ENCODE results near the gene EIF1AX. TPM values are rescaled to one million over a fixed set of nuclear protein-coding genes. Genes with fewer than 3 reads are reported as not detected.
A peak's percentile ranks its signal among the peaks of the same experiment; 100 is the strongest.

EIF1AX gene
- total and polyA plus RNA-seq, 9 of the 15 experiments (the other 6 are each of a cell fraction or from before 2014, with no cell fraction given) = 54.2 to 178 (median 73.5) TPM

GRCh38 chrX:20143561-20143960, 1.9 kb upstream of the EIF1AX start (continued):
- TF ChIP-seq ZNF592 (IDR thresholded peaks at IDR 0.05) (no peak), CHCHD3 (CRISPR knock-in tag; IDR thresholded peaks at IDR 0.05) (no peak), E2F5 (CRISPR knock-in tag; IDR thresholded peaks at IDR 0.05) (no peak), SMARCA5 (IDR thresholded peaks at IDR 0.05) (no peak)

- WGBS (ENCODE audit: insufficient coverage, low coverage, missing lambda C conversion rate) = 24% methylated on average over 5 of the region's 6 CpGs
- no TSS peak for BruUV-seq (replicated peaks)
- Histone ChIP-seq H3K9ac (ENCODE audit: insufficient read depth in 1 of 2, low read depth in 2 of 2, low read length in 2 of 2) (peak overlapping the region in 1 of 2 experiments; percentile 62; a peak in 2 of 4 replicates), H3K27me3 (ENCODE audit: control insufficient read depth in 2 of 2, insufficient read depth in 2 of 2, low read length in 2 of 2) (no peaks in the 10 kb centered on the region), H3K4me2 (ENCODE audit: insufficient read depth, low read length) (peak overlapping the region; percentile 83), H3K36me3 (ENCODE audit: control insufficient read depth, insufficient read depth, low read length) (peaks cover 24% of the 10 kb centered on the region), H2AFZ (ENCODE audit: low read depth, low read length) (peak overlapping the region; percentile 78), H3K79me2 (ENCODE audit: control insufficient read depth, insufficient read depth, low read length) (peaks cover 44% of the 10 kb centered on the region), H3K27ac (ENCODE audit: extremely low read depth, low read depth, low read length) (peak overlapping the region; percentile 89), H3K4me1 (replicated peaks in 1 of 2; ENCODE audit: control insufficient read depth in 2 of 2, insufficient read depth in 2 of 2, low read length in 2 of 2) (peaks cover 4 to 19% of the 10 kb centered on the region in 2 experiments; a peak in 4 of 5 replicates), H3K9me3 (replicated peaks; ENCODE audit: control insufficient read depth, insufficient read depth, low read depth, low read length) (no peaks in the 10 kb centered on the region), H3K4me3 (peak overlapping the region; percentile 97; the same call in 1 of the 2 replicates), H4K20me1 (replicated peaks; ENCODE audit: control insufficient read depth, insufficient read depth, low read length) (peaks cover 11% of the 10 kb centered on the region; the same call in 1 of the 2 replicates), H3K9me1 (ENCODE audit: control insufficient read depth, insufficient read depth, low read length) (no peaks in the 10 kb centered on the region)
- in situ Hi-C loops (cut with MboI) = no loop called here
- DNase-seq (ENCODE audit: extremely low read depth in 1 of 4, low spot score in 3 of 4) = peak in 1 of 4 experiments; percentile 17
- FAIRE-seq = no peak
- intact Hi-C loops (cut with micrococcal nuclease) = loop anchor here (10.0 kb wide), 1 partner anchor 292 kb away; no protein-coding TSS in a partner anchor
- ATAC-seq = no peak
- CTCF ChIA-PET (ENCODE audit: low intra/inter-chr PET ratio) = no interaction called here
- POLR2A ChIA-PET = interaction anchor here (1.2 kb wide), 2 partner anchors 16 to 29 kb away, joined by 3 read pairs; no protein-coding TSS in a partner anchor
- TF ChIP-seq ZNF551 (CRISPR knock-in tag; IDR thresholded peaks at IDR 0.05) (no peak), HMG20A (CRISPR knock-in tag; conservative IDR thresholded peaks at IDR 0.05) (no peak), PKNOX1 (IDR thresholded peaks at IDR 0.05) (no peak), KLF16 (IDR thresholded peaks at IDR 0.05) (no peak), CBX1 (IDR thresholded peaks at IDR 0.05; ENCODE audit: low read depth) (no peak), ZHX1 (conservative IDR thresholded peaks at IDR 0.05; ENCODE audit: low read length) (no peak), GATAD2A (IDR thresholded peaks at IDR 0.05) (no peak), L3MBTL2 (IDR thresholded peaks at IDR 0.05) (peak; percentile 72), ZNF586 (CRISPR knock-in tag; conservative IDR thresholded peaks at IDR 0.05) (no peak), ZNF175 (CRISPR knock-in tag; IDR thresholded peaks at IDR 0.05; ENCODE audit: low read depth) (no peak)
Observed at GRCh38 chrX:20143111-20143510, 1.5 kb upstream of the EIF1AX start.
